Measurements from ENCODE around the gene CHPF. TPM values are rescaled to one million over a fixed set of nuclear protein-coding genes. Genes with fewer than 3 reads are reported as not detected.

CHPF gene
- total RNA-seq, 2 experiments from 2014 or later, result 24.1 to 33.0 TPM

GRCh38 chr2:219560893-219561178 lies 17.2 kb upstream of the CHPF start:
- Histone ChIP-seq H3K4me1 (ENCODE audit: insufficient read depth, low read length, poor library complexity, severe bottlenecking) (no peaks in the 10 kb centered on the region), H2AFZ (ENCODE audit: low read length) (no peak overlapping the region), H3K79me2 (ENCODE audit: insufficient read depth, low read depth, low read length) (no peaks in the 10 kb centered on the region), H3K9me2 (ENCODE audit: insufficient read depth, low read length) (no peaks in the 10 kb centered on the region), H4K20me1 (ENCODE audit: insufficient read depth, low read length) (no peaks in the 10 kb centered on the region), H3K4me3 (ENCODE audit: low read depth, low read length, poor library complexity, severe bottlenecking) (no peak overlapping the region), H3K27ac (ENCODE audit: low read depth, low read length, poor library complexity, severe bottlenecking) (no peak overlapping the region), H3K36me3 (ENCODE audit: insufficient read depth, low read length) (no peaks in the 10 kb centered on the region), H3K4me2 (ENCODE audit: low read length) (no peak overlapping the region), H3K9me3 (ENCODE audit: low read length) (no peaks in the 10 kb centered on the region)
- CTCF ChIA-PET (ENCODE audit: unreplicated experiment), result interaction anchor here (0.5 kb wide), 1 partner anchor 458 kb away, joined by 3 read pairs; no protein-coding TSS in a partner anchor
- no TSS peak for BruUV-seq (replicated peaks)
- POLR2A ChIA-PET, result no interaction called here
- TF ChIP-seq EZH2phosphoT487 (IDR thresholded peaks at IDR 0.05; ENCODE audit: borderline replicate concordance, low read depth, low read length) (no peak), CTCF (conservative IDR thresholded peaks at IDR 0.05; ENCODE audit: low read length) (no peak)
- intact Hi-C loops (cut with micrococcal nuclease; ENCODE audit: unreplicated experiment), result no loop called here
- no peak for DNase-seq (ENCODE audit: low spot score)

- Histone ChIP-seq H3K4me2 (ENCODE audit: low read length) (no peak overlapping the region), H2AFZ (ENCODE audit: low read length) (no peak overlapping the region), H4K20me1 (ENCODE audit: insufficient read depth, low read length) (no peaks in the 10 kb centered on the region), H3K36me3 (ENCODE audit: insufficient read depth, low read length) (no peaks in the 10 kb centered on the region), H3K9me2 (ENCODE audit: insufficient read depth, low read length) (no peaks in the 10 kb centered on the region), H3K79me2 (ENCODE audit: insufficient read depth, low read depth, low read length) (no peaks in the 10 kb centered on the region), H3K9me3 (ENCODE audit: low read length) (no peaks in the 10 kb centered on the region), H3K4me1 (ENCODE audit: insufficient read depth, low read length, poor library complexity, severe bottlenecking) (no peaks in the 10 kb centered on the region), H3K4me3 (ENCODE audit: low read depth, low read length, poor library complexity, severe bottlenecking) (no peak overlapping the region), H3K27ac (ENCODE audit: low read depth, low read length, poor library complexity, severe bottlenecking) (no peak overlapping the region)
- TF ChIP-seq EZH2phosphoT487 (IDR thresholded peaks at IDR 0.05; ENCODE audit: borderline replicate concordance, low read depth, low read length), result no peak
- peak; percentile 74 for TF ChIP-seq CTCF (conservative IDR thresholded peaks at IDR 0.05; ENCODE audit: low read length)
- intact Hi-C loops (cut with micrococcal nuclease; ENCODE audit: unreplicated experiment), result no loop called here
- POLR2A ChIA-PET, result interaction anchor here (0.6 to 0.7 kb wide), 2 partner anchors 311 to 1038 kb away, joined by 3 to 4 read pairs; no protein-coding TSS in a partner anchor
- no TSS peak for BruUV-seq (replicated peaks)
- peak; percentile 30 for DNase-seq (ENCODE audit: low spot score)
- CTCF ChIA-PET (ENCODE audit: unreplicated experiment), result interaction anchor here (0.5 kb wide), 1 partner anchor 458 kb away, joined by 3 read pairs; no protein-coding TSS in a partner anchor
Observed at GRCh38 chr2:219560037-219560892, 16.7 kb upstream of the CHPF start.

All from OCI-LY7 (cell line).